HG02571 (cell line): ENCODE results near the gene CNBD2.
A peak's percentile ranks its signal among the peaks of the same experiment; 100 is the strongest.
"Not testable (repeated sequence)": the region's sequence is repeated elsewhere in the genome, so short reads cannot be mapped to it uniquely, and the experiment has no call there.

Experiments
- ATAC-seq: cut with Tn5 transposase; IDR thresholded peaks from one replicate; pipeline ENCODE4 v1.9.1; 2021; ENCODE audit warnings: mild to moderate bottlenecking, moderate library complexity; ENCODE audit not compliant: unreplicated experiment

Gene CNBD2

GRCh38 chr20:36060676-36061075 is 92.3 kb downstream of the CNBD2 start:
- no peak for ATAC-seq

GRCh38 chr20:36061754-36062153 is 93.4 kb downstream of the CNBD2 start:
- ATAC-seq = no peak

GRCh38 chr20:36062799-36063198 is 94.4 kb downstream of the CNBD2 start:
- no peak for ATAC-seq

GRCh38 chr20:36063916-36064657 is 95.7 kb downstream of the CNBD2 start:
- no peak for ATAC-seq

GRCh38 chr20:36064658-36065426 is 96.5 kb downstream of the CNBD2 start:
- ATAC-seq = peak; percentile 93

GRCh38 chr20:36065427-36065998 is 97.1 kb downstream of the CNBD2 start:
- no peak for ATAC-seq

- no peak for ATAC-seq
Measured at GRCh38 chr20:36066777-36067176, 98.4 kb downstream of the CNBD2 start.

- ATAC-seq = not testable (repeated sequence)
Measured at GRCh38 chr20:36068526-36068925, 100.1 kb downstream of the CNBD2 start.

- ATAC-seq = no peak
Measured at GRCh38 chr20:36070451-36070850, 102.1 kb downstream of the CNBD2 start.

- ATAC-seq = no peak
Measured at GRCh38 chr20:36071848-36072247, 103.5 kb downstream of the CNBD2 start.

GRCh38 chr20:36074983-36075382 is 106.6 kb downstream of the CNBD2 start:
- no peak for ATAC-seq

GRCh38 chr20:36077762-36078161 is 109.4 kb downstream of the CNBD2 start:
- not testable (repeated sequence) for ATAC-seq

- no peak for ATAC-seq
Measured at GRCh38 chr20:36079486-36079885, 111.1 kb downstream of the CNBD2 start.

- ATAC-seq = not testable (repeated sequence)
Measured at GRCh38 chr20:36079984-36080383, 111.6 kb downstream of the CNBD2 start.
